ENCODE results near the gene PTPN22.

Gene PTPN22

GRCh38 chr1:113871597-113872113, at the start of gene PTPN22:
PTPN22 (minus strand) TSS chr1:113871712.
- no peak for DNase-seq

GRCh38 chr1:113918243-113918642, 46.7 kb upstream of the PTPN22 start:
- no peak for DNase-seq

- DNase-seq, result no peak
Measured at GRCh38 chr1:113917400-113918082, 46.0 kb upstream of the PTPN22 start.

- no peak for DNase-seq
Measured at GRCh38 chr1:113916974-113917373, 45.5 kb upstream of the PTPN22 start.

- DNase-seq, result no peak
Measured at GRCh38 chr1:113913887-113914664, 42.6 kb upstream of the PTPN22 start.

GRCh38 chr1:113913312-113913668, 41.8 kb upstream of the PTPN22 start:
- no peak for DNase-seq

GRCh38 chr1:113912594-113913311, 41.2 kb upstream of the PTPN22 start:
- peak; percentile 88 for DNase-seq

GRCh38 chr1:113905435-113905861, 33.9 kb upstream of the PTPN22 start:
- no peak for DNase-seq

GRCh38 chr1:113904674-113905434, 33.3 kb upstream of the PTPN22 start, which contains the start of the genes AP4B1 and DCLRE1B:
AP4B1 (minus strand) TSS chr1:113904799; CDS start chr1:113904717, 82 bp downstream.
DCLRE1B (plus strand) TSS chr1:113905326; CDS start chr1:113905587, 261 bp downstream.
- DNase-seq, result peak; percentile 99

GRCh38 chr1:113904293-113904673, 32.8 kb upstream of the PTPN22 start:
- peak; percentile 60 for DNase-seq

- no peak for DNase-seq
Measured at GRCh38 chr1:113903501-113904292, 32.2 kb upstream of the PTPN22 start.

GRCh38 chr1:113901191-113901590, 29.7 kb upstream of the PTPN22 start:
- no peak for DNase-seq

- no peak for DNase-seq
Measured at GRCh38 chr1:113899111-113899510, 27.6 kb upstream of the PTPN22 start.

GRCh38 chr1:113898241-113898814, 26.8 kb upstream of the PTPN22 start:
- no peak for DNase-seq

GRCh38 chr1:113895961-113896360, 24.4 kb upstream of the PTPN22 start:
- DNase-seq, result no peak

- no peak for DNase-seq
Measured at GRCh38 chr1:113895098-113895497, 23.6 kb upstream of the PTPN22 start.

- DNase-seq, result no peak
Measured at GRCh38 chr1:113893267-113893666, 21.8 kb upstream of the PTPN22 start.

- DNase-seq, result no peak
Measured at GRCh38 chr1:113891631-113892220, 20.2 kb upstream of the PTPN22 start.

GRCh38 chr1:113890816-113891215, 19.3 kb upstream of the PTPN22 start:
- no peak for DNase-seq

- no peak for DNase-seq
Measured at GRCh38 chr1:113887402-113888175, 16.1 kb upstream of the PTPN22 start, which contains the start of gene BCL2L15. BCL2L15 (minus strand) TSS chr1:113887581; CDS start chr1:113887375, 206 bp downstream.

Data from NCI-H1694 (cell line).